ENCODE measurements around the gene TBC1D13. TPM values are rescaled to one million over a fixed set of nuclear protein-coding genes. Genes with fewer than 3 reads are reported as not detected.

The TBC1D13 gene
- total and polyA plus RNA-seq, 2 experiments from 2014 or later: 8.3 to 19.4 TPM

- TF ChIP-seq ZNF462 (CRISPR knock-in tag; IDR thresholded peaks at IDR 0.05): no peak
These were observed 39.8 kb upstream of the TBC1D13 start (continued) for GRCh38 chr9:128747241-128747640.

DNA sequence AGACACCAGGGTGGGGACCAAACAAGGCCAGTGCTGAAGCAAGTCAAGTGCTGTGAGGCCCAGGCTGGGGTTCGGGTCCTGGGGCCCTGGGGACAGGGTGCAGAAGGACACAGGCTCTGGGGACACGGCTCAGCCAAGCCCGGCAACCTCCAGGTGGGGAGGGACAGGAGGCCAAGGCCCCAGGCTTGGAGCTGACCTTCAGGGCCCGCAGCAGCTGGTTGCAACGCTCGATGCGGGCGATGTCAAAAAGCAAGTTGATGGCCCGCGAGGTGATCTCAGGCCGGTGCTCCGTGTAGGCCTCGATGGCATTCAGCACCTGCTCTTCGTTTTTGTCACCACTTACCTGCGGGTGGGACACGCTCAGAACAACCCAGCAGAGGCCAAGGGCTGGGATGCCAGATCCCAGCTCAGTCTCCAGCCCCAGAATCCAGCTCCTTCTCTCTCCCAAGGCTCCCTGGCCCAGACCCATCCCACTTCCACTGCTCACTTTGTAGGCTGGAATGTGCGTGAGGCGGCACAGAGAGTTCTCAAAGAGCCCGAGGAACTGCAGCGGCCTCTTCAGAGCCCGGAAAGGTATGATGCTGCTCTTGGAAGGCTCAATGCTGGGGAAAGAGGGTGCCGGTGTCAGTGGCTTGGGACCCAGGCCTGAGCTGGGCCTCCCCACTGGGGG, 36.0 kb upstream of the TBC1D13 start:
- no peak overlapping the region for H3K4me2 ChIP-seq
- H3K27me3 ChIP-seq (ENCODE audit: insufficient read depth): no peaks in the 10 kb centered on the region
- no peaks in the 10 kb centered on the region for H3K79me2 ChIP-seq (replicated peaks; ENCODE audit: insufficient read depth)
- no peaks in the 10 kb centered on the region for H3K9me3 Mint-ChIP-seq
- no peaks in the 10 kb centered on the region for H4K20me1 ChIP-seq (replicated peaks; ENCODE audit: insufficient read depth)
- no peaks in the 10 kb centered on the region for H3K4me1 Mint-ChIP-seq
- TF ChIP-seq ZNF114 (CRISPR knock-in tag; IDR thresholded peaks at IDR 0.05) (no peak), STAT1 (IDR thresholded peaks at IDR 0.05; ENCODE audit: unreplicated experiment) (no peak), EZH2 (IDR thresholded peaks at IDR 0.05; ENCODE audit: low read depth, unreplicated experiment) (no peak), ZNF462 (CRISPR knock-in tag; IDR thresholded peaks at IDR 0.05) (no peak), NANOG (IDR thresholded peaks at IDR 0.05; ENCODE audit: borderline replicate concordance) (no peak)
- H3F3A ChIP-seq (replicated peaks; ENCODE audit: low read depth): no peaks in the 10 kb centered on the region
- ATAC-seq: no peak
- no peaks in the 10 kb centered on the region for H3K36me3 ChIP-seq (ENCODE audit: insufficient read depth)
- no peak for DNase-seq (ENCODE audit: low spot score)
- H3K4me1 ChIP-seq (ENCODE audit: insufficient read depth): no peaks in the 10 kb centered on the region
- no peak overlapping the region for H3K27ac ChIP-seq (ENCODE audit: low read depth)
- no peak overlapping the region for H3K27ac Mint-ChIP-seq
- no peak overlapping the region for H2AFZ ChIP-seq
- H3K36me3 Mint-ChIP-seq (ENCODE audit: low read depth): no peaks in the 10 kb centered on the region
- H3K27me3 Mint-ChIP-seq (ENCODE audit: insufficient read depth, low read depth, poor library complexity): peaks cover 9% of the 10 kb centered on the region
- H3K4me3 Mint-ChIP-seq: no peak overlapping the region
- no peak overlapping the region for H3K4me3 ChIP-seq
- no peaks in the 10 kb centered on the region for H3K9me2 ChIP-seq (ENCODE audit: insufficient read depth)
